GM19025 (cell line): ENCODE measurements around the gene PHF24.

Experiments used
- ATAC-seq: cut with Tn5 transposase; IDR thresholded peaks from one replicate; pipeline ENCODE4 v1.9.1; 2021; ENCODE audit warnings: mild to moderate bottlenecking, low read depth, moderate library complexity; ENCODE audit not compliant: unreplicated experiment

Gene PHF24

GRCh38 chr9:34982361-34982760, 24.3 kb downstream of the PHF24 start:
- no peak for ATAC-seq

DNA sequence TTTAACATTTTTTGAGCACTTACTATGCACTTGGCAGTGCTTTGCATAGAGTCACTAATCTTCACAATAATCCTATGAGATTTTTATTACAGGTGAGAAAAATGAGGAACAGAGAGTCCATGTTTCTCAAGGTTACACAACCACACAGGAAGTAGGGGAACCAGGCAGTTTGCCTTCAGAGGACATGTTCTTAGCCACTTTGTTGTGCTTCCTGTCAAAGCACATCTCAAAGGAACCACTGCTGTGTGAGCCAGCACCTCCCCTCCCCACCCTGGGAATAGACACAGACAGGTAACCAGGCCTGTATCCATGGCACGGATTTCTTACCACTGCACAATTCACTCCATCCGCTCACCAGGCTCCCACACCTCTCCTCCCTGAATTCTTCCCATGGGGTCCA, 25.1 kb downstream of the PHF24 start:
- no peak for ATAC-seq

GRCh38 chr9:34984049-34984448, 26.0 kb downstream of the PHF24 start:
- no peak for ATAC-seq

GRCh38 chr9:34985311-34985899, 27.3 kb downstream of the PHF24 start:
- ATAC-seq, result no peak

DNA sequence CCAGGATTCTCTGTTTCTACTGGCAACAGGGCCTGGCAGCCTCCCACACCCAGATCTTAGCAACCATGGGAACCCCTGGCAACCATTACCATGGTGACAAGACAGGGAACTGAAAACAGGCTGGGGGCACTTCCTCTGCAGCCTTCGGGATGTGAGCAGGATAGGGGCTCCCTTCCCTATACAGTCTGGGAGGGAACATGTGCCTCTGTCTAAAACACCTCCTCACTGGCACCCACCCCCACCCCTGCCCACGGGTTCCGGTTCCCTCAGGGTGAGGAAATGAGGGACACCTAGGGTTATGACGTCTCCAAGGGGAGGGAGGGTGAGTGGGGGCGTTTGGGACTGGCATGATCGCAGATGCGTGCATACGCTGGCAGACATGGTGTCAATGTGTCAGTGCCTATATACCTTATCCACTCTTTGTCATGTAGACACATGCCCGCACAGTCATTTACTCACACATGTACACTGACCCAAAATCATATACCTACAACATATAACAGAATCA, 28.5 kb downstream of the PHF24 start:
- no peak for ATAC-seq

GRCh38 chr9:34987160-34987901, 29.2 kb downstream of the PHF24 start:
- no peak for ATAC-seq

DNA sequence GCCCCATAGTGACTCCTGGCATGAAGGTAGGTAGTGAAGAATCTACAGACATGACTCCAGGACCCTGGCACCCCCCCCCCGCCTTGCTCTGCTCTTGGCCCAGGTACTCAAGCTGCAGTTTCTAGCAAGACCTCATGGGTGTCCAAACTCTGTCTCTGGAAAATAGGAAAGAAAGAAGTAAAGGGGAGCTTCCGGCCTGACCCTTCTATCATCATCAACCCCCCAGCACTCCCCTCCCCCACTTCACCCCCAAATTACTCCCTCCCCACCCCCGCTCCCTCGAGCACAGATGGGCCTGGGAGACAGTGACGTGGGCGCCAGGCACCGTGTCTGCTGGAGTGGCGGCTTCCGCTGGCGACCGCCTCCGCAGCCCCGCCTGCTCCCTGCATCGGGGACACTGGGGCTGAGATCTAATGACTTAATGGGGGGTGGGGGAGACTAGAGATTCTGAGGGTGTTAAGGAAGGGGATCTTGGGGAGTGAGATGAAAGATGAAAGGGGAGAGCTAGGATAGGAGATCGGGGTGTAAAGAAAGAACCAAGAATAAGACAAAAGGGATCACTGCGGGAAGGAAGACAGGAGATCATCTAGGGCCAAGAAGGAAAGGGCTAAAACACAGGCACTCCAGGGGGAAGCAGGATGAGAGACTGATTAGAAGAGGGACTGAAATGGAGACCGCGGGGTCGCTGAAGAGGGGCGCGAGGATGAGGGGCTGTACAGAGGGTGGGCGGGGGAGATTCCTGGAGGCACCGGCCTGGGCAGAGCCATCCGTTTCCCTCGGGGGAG, 30.3 kb downstream of the PHF24 start:
- ATAC-seq, result no peak

DNA sequence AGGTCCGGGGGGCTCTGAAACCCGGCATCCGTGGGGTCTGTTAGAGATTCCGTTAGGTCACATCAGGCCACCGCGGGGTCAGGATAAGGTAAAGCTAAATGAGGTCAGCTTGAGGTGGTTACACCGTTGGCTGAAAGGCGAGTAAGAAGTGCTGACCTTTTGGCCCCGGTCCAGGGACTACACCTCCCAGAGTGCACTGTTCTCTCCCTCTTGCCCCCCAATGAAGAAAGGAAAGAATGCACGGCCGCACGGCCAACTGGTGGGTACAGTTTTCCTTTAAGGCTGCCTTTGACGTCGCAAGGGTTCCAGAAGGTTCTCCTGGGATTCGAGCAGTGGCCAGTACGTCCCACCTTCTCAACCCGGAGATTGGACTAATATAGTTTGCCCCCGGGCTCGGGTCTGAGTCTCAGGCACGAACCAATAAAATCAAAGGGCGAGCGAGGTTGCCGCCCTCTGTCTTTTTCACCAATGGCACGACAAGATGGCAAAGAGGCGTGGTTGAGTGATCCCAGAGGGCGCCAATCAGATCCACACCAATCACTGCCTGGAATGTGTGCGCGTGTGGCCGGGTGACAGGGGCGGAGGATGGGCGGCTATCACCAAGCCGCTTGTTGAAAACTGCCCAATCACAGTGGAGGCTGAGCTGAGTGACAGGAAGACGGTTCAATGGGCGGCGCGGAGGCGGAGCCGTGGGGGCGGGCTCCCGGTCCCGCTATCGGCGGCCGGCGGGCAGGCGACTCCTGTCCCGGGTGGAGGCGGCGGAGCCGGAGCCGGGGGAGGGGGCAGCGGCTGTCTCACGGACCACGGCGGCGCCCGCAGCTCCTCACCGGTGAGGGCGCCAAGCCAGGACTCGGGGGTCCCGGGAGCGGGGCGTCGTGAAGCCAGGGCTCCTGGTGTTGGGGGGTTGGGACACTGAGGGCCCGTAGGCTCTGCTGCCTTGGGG, 31.2 kb downstream of the PHF24 start, which contains the start of gene DNAJB5:
Gene DNAJB5, plus strand, starts transcription at position 743 of the 943 bp plus-strand sequence. CDS start 886 bp downstream, outside the sequence.
- peak; percentile 84 for ATAC-seq

DNA sequence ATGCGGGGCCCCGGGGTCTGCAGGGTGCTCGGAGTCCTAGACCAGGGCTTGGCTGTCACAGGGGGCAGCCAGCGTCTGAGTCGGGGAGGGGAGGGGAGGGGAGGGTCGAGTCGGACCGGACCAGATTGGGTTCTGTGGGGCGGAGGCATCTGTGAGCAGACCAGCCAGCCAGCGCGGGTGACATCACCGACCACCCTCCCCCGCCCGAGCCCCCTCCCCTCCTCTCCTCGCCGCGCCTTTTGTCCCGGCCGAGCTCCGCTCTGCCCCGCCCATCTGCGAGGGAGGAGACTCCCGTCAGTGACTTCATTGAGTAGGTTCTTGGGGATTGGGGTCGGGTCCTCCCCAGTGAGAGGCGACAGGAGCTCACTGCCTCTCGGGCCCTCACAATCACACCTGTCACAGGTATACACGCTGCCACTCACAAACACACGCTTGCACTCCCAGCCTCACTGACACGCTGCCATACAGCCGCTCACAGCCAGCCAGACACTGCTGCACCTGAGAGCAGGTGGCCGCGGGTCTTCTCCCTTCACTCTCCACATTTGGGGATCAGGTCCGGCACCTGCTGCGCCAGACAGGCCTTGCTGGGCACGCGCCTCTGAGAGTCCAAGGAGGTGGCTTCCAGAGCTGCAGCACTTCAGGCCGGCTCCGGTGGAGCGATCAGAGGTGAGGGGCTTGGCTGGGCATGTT, 32.0 kb downstream of the PHF24 start:
- ATAC-seq, result no peak

DNA sequence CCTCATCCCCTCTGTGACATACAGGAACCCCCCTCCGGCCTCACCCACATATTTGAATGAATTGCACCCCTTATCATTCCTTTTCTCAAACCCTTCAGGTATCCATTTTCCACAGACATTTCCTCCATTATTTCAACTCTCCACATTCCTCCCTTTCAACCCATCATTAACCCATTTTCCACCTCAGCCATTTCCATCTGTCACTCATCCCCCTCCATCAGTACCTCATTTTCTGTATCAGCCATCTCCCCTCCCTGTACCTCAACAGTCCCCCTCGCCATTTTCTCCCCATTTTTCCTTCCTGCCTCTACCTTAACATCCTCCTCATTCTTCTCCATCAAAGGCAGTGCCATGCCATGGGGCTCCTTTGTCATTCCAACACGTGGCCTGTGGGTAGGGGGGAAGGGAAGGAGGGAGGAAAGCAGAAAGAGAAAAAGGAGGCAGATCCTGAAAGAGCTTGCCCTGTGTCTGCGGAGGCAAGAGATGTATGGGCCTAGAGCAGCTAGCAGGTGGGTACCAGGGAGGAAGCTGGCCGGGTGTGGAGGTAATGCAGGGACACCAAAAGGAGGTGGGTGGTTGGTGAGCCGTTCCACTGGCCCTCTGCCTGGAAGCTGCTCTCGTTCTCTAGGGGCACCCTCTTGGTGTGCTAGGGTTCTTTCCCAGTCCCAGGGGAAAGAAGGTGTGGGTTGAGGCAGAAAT, 33.0 kb downstream of the PHF24 start:
- no peak for ATAC-seq

DNA sequence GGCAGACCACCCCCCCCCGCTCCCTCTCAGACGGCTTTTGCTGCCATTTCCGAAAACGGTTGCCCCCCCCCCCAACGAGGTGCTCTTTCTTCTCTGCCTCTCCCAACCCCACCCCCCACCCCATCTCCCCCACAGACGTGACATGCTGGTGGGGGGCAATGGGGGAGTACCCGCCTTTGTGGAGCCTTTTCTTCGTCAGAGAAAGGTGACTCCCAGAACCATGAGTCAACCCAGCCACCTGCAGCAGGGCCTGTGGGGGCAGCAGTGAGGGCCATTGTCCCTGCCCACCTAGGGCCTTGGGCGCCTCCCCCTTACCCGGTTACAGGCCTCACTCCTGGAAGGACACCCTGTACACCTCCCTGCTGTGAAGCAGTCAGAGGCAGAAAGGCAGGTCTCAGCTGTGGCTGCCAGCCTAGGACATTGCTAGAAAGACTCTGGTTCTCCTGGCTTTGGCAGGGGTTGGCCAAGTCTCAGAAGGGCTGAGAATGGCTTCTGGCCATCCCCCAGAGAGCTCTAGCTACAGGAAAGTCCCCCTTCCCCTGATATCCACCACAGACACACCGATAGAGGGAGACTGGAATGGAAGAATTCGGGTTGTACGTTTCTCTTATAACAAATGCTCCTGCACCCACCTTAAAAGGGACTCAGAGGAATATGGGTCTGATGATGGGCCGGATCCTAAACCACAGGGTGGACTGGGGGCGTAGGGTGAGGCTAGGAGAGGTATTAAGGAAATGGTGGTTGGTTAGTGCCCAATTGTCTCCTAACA, 33.7 kb downstream of the PHF24 start:
- ATAC-seq, result no peak

DNA sequence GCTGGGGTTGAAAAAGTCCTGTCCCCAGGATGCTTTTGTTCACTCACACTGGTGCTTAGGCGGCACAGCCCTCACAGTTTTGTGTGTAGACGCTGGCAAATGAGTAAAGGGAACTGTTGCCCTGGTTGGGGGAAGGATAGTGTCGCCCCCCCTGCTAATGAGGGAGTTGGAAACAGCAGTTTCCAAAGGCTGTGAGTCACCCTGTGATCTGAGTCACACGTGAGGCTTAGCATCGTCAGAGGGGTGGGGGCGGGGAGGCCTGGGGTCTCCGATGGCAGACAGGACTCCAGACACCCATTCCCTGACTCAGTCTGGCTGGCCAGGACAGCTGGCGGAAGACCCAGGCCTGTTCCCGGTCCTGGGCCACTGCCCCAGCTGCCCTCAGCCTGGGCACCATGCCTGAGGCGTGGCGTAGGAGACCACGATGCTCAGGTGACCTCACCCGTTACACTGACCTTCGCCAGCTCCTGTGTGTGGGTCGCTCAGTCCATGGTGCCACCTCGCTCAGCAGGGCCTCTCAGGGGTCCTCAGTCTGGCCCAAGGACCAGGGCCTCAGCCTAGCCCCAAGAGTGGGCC, 34.4 kb downstream of the PHF24 start:
- ATAC-seq, result no peak

DNA sequence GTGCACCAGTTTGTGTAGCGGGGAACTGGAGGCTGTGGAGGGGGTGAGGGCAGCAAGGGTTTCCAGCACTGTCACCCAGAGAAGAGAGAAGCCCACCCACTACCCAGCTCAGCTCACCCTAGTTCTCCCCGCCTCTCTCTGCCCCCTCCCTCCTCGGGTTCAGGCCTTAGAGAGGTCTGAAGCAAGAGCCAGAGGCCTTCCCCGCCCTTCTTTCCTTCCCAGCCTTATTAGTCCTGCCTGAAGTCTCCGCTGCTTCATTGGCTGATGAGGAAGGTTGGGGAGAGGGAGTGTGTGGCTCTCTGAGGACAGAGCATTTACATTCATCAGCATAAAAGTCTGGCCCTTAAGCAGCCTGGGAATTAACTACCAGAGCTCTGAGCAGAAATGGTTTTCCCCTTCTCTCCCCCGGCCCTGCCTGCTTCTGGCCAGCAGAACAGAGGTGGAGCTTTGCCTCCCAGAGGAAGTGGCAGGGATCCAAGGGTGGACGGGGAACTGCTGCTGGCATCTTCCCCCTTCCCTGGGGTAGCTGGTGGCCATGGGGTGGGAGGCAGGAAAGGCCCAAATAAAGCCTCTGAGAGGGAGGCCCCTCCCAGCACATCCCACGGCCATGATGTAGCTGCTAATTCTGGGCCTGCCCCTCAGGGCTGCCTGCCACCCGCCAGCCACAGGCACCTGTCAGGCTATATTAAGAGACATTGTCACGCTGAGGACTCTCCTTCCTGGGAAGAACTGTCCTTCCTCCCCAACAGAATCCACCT, 35.6 kb downstream of the PHF24 start:
- no peak for ATAC-seq

DNA sequence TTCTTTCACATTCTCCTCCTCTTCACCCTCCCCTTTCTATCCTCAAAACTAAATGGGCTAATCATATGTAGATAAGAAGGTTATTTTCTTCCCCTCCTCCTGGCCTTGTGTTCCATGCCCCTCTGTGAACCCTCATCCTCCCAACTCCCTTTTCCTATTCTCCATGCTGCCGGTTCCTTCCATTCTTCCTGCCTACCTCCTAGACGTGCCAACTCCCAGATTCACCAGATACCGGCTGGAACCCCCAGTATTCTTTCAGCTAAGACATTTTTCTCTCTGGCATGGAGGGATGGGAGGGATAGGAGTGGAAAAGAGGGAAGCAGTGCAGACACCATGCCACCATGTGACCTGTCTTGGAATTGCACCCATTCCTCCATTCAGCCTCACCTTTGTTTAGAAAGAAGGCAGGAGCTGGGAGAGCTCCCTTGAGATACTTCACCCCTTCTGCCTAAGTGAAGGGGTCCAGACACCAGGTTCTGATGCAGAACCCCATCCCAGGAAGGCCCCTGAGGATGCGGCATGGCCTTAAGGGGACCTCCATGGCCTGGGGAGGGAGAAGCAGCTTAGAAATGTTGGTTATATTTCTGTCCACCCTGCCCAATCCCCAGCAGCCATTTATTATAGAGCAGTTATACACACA, 36.3 kb downstream of the PHF24 start:
- no peak for ATAC-seq

GRCh38 chr9:34994900-34995669, 37.0 kb downstream of the PHF24 start:
- no peak for ATAC-seq

DNA sequence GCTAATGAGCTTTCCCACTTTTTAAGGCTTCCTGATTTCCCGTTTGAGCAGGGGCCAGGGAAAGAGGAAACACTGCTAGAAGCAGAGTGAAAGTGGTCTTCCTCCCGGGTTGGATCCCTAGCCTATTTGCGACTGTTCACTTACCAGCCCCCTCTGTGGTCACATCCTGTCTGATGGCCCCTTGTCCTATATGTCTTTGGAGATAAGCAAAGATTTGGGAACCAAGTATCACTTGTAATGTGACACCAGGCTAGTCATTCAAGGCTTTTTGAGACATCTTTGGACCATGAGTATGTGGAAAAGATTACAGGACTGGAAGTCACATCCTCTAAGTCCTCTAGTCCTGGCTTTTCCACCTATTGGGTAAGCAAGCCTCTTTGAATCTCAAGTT, 37.6 kb downstream of the PHF24 start:
- ATAC-seq, result no peak
